SK-N-MC (cell line): ENCODE results near the gene ASCC2.

ENCODE experiments used
- DNase-seq: peaks from one replicate; pipeline ENCODE4 v3.0.0-alpha.2; 2011; ENCODE audit warnings: low read depth, low spot score
- H3K27ac ChIP-seq: fragments of 200-600 bp; sonication (generic); 2 replicates; pipeline ENCODE4 v1.5.1; 2016; ENCODE audit warnings: mixed run types
- H3K36me3 ChIP-seq: fragments of 200-600 bp; sonication (generic); 2 replicates; pipeline ENCODE4 v1.6.1; 2017; ENCODE audit warnings: antibody characterized with exemption, low read length, mixed read lengths; ENCODE audit not compliant: insufficient read depth
- H3K4me3 ChIP-seq: fragments of 200-600 bp; sonication (generic); 2 replicates; pipeline ENCODE4 v1.5.1; 2016
- H3K9ac ChIP-seq: fragments of 200-600 bp; sonication (generic); 2 replicates; pipeline ENCODE4 v1.8.0; 2017; ENCODE audit warnings: mixed run types, mixed read lengths; ENCODE audit not compliant: insufficient read length
- H3K9me3 ChIP-seq: fragments of 200-600 bp; sonication (generic); 2 replicates; pipeline ENCODE4 v1.6.1; 2017; ENCODE audit warnings: low read depth, mild to moderate bottlenecking, antibody characterized with exemption, low read length, moderate library complexity, mixed read lengths
- EZH2 ChIP-seq: fragments of 200-600 bp; sonication (generic); IDR thresholded peaks from one replicate; pipeline ENCODE4 v1.6.1; 2017; ENCODE audit warnings: antibody characterized with exemption
- FOXP2 ChIP-seq: optimal IDR thresholded peaks from 2 replicates; pipeline ENCODE3; 2011; ENCODE audit warnings: mild to moderate bottlenecking, moderate library complexity; ENCODE audit not compliant: insufficient read depth; ENCODE audit errors: extremely low read length, control extremely low read depth
- POLR2AphosphoS5 ChIP-seq: IDR thresholded peaks from 2 replicates; pipeline ENCODE4 v1.6.1; 2012; ENCODE audit warnings: mild to moderate bottlenecking, low read depth, low read length, borderline replicate concordance

The ASCC2 gene

GRCh38 chr22:29810216-29810615 is 27.9 kb downstream of the ASCC2 start:
- H3K36me3 ChIP-seq: peaks cover 62% of the 10 kb centered on the region; the same call in 1 of the 2 replicates
- no peak for DNase-seq

DNA sequence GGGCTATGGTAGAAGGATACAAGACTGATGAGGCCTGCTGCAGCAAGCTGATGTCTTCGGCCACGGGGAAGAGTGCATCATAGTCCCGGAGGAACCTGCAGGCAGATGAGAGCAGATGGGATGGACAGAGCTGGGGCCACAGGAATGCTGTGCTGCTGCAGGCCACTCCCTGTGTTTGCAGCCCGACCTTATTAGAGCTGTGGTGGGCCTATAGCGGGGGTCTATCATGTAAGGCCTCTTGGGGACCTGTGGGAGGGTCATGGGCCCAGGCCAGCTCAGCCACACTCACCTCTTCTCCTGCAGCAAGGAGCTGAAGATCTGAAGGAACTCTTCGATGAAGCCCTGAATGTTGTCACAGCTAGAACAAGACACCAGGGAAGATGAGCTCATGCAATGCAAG is 31.9 kb downstream of the ASCC2 start:
- no peak for DNase-seq
- H3K4me3 ChIP-seq: no peak overlapping the region
- no peak overlapping the region for H3K27ac ChIP-seq
- H3K9me3 ChIP-seq: no peaks in the 10 kb centered on the region
- TF ChIP-seq EZH2 (no peak), FOXP2 (no peak), POLR2AphosphoS5 (no peak)
- no peak overlapping the region for H3K9ac ChIP-seq
- peaks cover 55% of the 10 kb centered on the region; the same call in 1 of the 2 replicates for H3K36me3 ChIP-seq

More at GRCh38 chr22:29810216-29810615, 27.9 kb downstream of the ASCC2 start:
- no peaks in the 10 kb centered on the region for H3K9me3 ChIP-seq
- no peak overlapping the region for H3K27ac ChIP-seq
- H3K9ac ChIP-seq: no peak overlapping the region
- no peak for TF ChIP-seq FOXP2
- no peak for TF ChIP-seq POLR2AphosphoS5
- no peak for TF ChIP-seq EZH2
- H3K4me3 ChIP-seq: no peak overlapping the region

- H3K4me3 ChIP-seq: no peak overlapping the region
- DNase-seq: no peak
- TF ChIP-seq POLR2AphosphoS5 (no peak), FOXP2 (no peak), EZH2 (no peak)
- peaks cover 64% of the 10 kb centered on the region; the same call in 1 of the 2 replicates for H3K36me3 ChIP-seq
- H3K27ac ChIP-seq: no peak overlapping the region
- no peak overlapping the region for H3K9ac ChIP-seq
- no peaks in the 10 kb centered on the region for H3K9me3 ChIP-seq
Observed at GRCh38 chr22:29804985-29805384, 33.1 kb downstream of the ASCC2 start.

DNA sequence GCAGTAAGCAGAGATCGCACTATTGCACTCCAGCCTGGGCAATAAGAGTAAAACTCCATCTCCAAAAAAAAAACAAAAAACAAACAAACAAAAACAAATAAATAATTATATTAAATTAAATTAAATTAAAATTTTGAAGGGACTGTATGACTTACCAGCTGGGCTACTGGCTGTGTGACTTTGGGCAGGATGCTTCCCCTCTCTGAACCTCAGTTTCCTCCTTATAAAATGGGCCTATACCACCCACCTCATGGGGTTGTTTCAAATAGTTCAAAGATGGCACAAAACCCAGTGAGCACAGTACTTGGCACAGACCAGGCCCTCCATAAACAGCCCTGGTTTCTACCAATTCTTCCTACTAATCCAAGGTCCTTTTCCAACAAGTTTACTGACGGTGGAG is 34.9 kb downstream of the ASCC2 start:
- no peak overlapping the region for H3K4me3 ChIP-seq
- H3K27ac ChIP-seq: no peak overlapping the region
- TF ChIP-seq FOXP2 (no peak), EZH2 (no peak), POLR2AphosphoS5 (no peak)
- peaks cover 70% of the 10 kb centered on the region; the same call in 1 of the 2 replicates for H3K36me3 ChIP-seq
- H3K9ac ChIP-seq: no peak overlapping the region
- H3K9me3 ChIP-seq: no peaks in the 10 kb centered on the region
- DNase-seq: no peak

DNA sequence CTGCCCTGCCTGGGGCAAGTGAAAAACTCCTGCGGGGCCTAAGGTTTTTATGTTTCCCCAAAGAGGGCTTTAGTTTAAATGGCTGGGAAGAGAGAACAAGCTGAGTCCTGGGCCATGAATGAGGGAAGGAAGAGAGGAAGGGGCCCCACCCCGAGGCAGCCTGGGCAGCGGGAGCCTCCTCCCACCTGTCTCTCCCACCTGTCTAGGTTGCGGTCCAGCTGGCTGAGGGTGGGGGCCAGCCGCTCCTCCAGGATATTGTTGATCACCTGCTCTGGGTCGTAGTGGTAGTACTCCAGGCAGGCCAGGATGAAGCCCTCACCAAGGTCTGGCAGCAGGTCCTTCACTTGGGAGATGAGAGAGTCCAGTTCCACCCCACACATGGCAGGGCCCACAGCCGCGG is 36.3 kb downstream of the ASCC2 start:
- Histone ChIP-seq H3K4me3 (no peak overlapping the region), H3K9me3 (no peaks in the 10 kb centered on the region), H3K27ac (no peak overlapping the region), H3K9ac (no peak overlapping the region), H3K36me3 (peaks cover 64% of the 10 kb centered on the region; the same call in 1 of the 2 replicates)
- TF ChIP-seq FOXP2 (no peak), POLR2AphosphoS5 (no peak), EZH2 (no peak)
- DNase-seq: no peak

DNA sequence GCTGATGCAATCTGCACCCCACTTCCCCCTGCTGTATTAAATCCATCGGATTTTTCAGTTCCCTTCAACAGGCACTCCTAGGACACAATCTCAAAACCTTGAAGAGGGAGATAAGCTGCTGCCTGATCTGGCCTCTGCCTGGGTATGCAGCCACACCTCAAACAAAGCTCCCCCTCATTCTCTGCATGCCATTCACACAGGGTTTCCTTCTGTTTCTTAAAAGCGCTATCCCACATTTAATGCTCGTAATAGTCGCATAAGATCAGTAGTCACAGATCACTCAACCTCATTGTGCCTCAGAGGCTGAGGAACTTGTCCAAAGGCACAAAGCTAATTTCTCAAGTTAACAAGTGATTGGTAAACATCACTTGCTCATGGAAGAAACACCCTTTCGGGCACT is 36.9 kb downstream of the ASCC2 start:
- H3K9me3 ChIP-seq: no peaks in the 10 kb centered on the region
- DNase-seq: no peak
- H3K9ac ChIP-seq: no peak overlapping the region
- TF ChIP-seq POLR2AphosphoS5: no peak
- TF ChIP-seq EZH2: no peak
- TF ChIP-seq FOXP2: no peak
- no peak overlapping the region for H3K4me3 ChIP-seq
- peaks cover 58% of the 10 kb centered on the region; the same call in 1 of the 2 replicates for H3K36me3 ChIP-seq
- no peak overlapping the region for H3K27ac ChIP-seq

GRCh38 chr22:29799217-29799680 is 38.8 kb downstream of the ASCC2 start:
- no peak overlapping the region for H3K4me3 ChIP-seq
- peaks cover 46% of the 10 kb centered on the region; the same call in 1 of the 2 replicates for H3K36me3 ChIP-seq
- TF ChIP-seq EZH2 (no peak), FOXP2 (no peak), POLR2AphosphoS5 (no peak)
- H3K27ac ChIP-seq: no peak overlapping the region
- H3K9ac ChIP-seq: no peak overlapping the region
- no peak for DNase-seq
- no peaks in the 10 kb centered on the region for H3K9me3 ChIP-seq

DNA sequence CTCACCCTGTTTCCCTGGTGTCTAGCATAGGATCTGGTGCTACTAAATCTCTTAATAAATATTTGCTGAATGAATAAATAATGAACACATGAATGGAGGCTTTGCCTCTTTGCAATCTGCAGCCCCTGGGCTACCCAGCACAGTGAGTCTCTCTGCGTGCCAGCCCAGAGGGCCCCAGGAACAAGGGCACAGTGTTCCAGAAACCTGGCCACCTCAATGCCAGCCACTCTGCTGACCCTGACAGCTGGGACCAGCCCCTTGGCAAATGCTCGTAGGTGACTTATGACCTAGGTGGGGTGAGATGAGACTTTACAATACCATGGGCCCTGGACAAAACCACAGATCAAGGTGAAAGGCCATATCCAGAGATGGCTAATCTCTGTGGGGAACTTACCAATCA is 39.3 kb downstream of the ASCC2 start:
- TF ChIP-seq POLR2AphosphoS5: no peak
- TF ChIP-seq EZH2: no peak
- TF ChIP-seq FOXP2: no peak
- Histone ChIP-seq H3K36me3 (peaks cover 42% of the 10 kb centered on the region; the same call in 1 of the 2 replicates), H3K9ac (no peak overlapping the region), H3K4me3 (no peak overlapping the region), H3K9me3 (no peaks in the 10 kb centered on the region), H3K27ac (no peak overlapping the region)
- DNase-seq: no peak

DNA sequence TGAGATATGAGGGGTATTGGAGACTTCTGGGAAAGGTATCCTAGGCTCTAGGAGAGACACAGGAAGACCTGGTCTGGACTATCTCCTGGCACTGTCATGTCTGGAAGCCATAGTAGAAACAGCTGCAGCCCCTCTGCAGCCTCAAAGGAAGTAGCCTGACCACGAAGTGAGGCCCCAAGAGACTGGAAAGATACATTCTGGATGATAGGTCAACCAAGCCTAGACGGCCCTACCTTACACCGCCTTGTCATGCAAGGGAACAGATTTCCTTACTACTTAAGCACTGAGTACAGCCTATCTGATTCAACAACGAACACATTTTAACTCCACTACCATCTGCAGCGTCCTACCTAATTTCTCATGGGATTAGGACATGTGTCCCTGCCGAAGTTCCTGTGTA is 39.8 kb downstream of the ASCC2 start:
- no peak overlapping the region for H3K27ac ChIP-seq
- DNase-seq: no peak
- no peak overlapping the region for H3K4me3 ChIP-seq
- no peak overlapping the region for H3K9ac ChIP-seq
- H3K9me3 ChIP-seq: no peaks in the 10 kb centered on the region
- peaks cover 39% of the 10 kb centered on the region; the same call in 1 of the 2 replicates for H3K36me3 ChIP-seq
- TF ChIP-seq POLR2AphosphoS5 (no peak), EZH2 (no peak), FOXP2 (no peak)
